ENCODE data around the gene TARP.
"Not testable (repeated sequence)": the region's sequence is repeated elsewhere in the genome, so short reads cannot be mapped to it uniquely, and the experiment has no call there.

TARP gene

DNA sequence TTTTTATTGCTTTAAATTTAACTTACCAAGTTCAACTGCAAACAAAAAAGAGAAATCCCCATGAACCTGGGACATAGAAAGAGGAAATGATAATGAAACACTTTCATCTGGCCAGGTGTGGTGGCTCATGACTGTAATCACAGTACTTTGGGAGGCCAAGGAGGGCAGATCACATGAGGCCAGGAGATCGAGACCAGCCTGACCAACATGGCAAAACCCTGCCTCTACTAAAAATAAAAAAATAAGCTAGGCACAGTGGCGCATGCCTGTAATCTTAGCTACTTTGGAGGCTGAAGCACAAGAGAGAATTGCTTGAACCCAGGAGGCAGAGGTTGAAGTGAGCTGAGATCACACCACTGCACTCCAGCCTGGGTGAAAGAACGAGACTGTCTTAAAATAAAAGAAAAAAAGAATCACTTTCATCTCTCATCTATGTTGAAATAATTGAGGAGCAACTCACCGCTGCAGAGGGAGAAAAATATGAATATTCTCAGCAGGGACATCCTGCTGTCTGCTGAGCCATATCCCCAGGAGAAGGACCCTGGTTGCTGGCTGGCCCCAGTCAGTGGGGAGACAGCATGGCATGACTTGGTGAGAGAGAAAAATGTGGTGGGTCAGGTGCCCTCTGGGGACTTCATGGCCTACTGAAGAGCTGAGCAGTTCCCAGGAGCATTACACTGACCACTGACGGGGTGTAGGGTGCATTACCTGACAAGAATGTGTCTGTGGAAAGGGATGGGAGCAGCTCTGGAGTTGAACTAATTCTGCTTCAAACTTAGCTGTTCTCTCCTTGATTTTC is 22.8 kb upstream of the TARP start:
- no peak for DNase-seq

DNA sequence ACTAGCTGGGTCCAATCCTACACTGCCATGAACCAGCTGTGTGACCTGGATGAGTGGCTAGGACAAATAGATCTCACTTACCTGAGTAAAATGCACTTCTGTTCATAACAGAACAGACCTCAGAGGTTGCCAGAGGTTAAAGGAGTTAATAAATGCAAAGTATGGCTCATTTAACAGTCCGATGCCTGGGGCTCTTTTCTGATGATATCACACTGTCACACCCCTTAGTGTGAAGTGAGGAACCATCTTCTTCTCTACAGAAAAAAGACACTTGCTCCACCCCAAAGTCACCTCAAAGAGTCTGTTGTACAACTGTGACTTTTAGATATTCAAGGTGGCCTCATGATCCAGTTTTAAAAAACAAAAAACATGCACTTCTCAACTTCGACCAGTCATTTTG is 21.5 kb upstream of the TARP start:
- no peak for DNase-seq

DNA sequence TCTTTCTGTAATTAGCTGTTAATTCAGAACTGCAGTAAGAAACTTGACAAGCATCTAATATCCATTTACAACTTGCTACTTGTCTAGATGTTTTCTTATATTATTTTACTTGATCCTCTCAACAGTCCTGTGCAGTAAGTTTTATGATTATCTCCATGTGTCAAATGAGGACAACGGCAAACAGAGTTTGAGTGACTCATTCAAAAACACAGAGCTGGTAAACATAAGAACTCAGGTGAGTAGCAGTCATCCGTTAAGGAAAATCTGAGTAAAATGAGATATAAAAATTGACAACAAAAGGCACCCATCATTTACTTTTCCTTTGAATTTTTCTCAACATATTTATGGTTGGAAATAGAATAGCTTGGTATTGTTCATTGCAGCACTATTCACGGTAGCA is 19.0 kb upstream of the TARP start:
- no peak for DNase-seq

DNA sequence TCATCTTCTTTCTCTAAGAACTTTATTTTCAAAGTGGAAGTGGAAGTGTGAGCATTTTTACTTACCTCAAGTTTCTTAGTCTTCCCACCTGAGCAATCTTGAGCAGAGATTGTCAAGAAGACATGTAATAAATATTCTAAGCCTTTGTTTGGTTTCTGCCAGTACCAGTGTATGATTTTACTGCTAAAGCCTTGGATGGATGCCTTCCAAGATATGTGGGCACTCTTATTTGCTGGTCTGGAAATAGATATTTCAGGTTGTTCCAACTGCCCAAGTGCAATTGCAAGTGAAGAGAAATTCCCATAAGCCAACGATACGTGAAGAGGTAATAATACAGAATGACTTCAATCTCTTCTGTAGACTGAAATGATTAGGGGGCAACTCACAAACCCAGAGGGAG is 18.2 kb upstream of the TARP start:
- no peak for DNase-seq

DNA sequence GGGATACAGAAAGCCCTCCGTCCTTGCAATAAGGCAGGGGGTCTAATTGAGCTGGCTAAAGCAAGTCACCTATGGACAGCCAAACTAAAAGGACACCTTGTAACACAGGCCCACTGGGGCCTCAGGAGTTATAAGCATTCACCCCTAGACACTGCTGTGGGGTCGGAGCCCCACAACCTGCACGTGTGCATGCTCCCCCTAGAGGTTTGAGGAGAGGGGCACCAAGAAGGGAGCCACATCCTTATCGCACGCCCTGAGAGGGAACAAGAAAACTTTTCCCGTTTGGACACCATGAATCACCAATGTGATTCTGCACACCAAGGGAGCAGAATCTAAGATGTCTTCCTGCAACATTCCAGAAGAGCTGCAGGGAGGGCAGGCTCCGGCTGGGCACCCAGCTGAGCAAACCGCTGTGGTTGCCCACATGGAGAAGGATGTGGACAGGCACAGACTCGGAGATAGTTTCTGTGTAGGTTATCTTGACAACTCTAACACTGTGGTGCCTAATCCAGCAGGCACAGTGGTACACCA is 17.7 kb upstream of the TARP start:
- no peak for DNase-seq

DNA sequence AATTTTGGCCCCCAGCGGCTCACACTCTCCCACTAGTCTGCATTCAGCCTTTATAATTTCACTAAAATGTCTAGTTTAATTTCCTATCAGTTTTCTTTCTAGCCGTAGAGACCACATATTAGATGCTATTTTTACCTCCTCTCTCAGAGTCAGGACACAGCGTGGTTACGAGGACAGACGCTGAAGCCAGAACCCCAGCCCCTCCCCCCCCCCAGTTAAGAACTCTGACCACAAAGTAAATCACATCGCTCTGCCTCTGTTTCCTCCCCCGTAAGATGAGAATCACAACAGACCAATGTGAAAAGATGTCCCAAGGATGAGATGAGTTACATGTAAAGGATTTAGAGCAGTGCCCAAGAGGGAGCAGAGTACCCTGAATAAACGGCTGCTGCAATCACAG is 11.1 kb upstream of the TARP start:
- no peak for DNase-seq

- DNase-seq: no peak
These were observed 10.4 kb upstream of the TARP start for GRCh38 chr7:38283809-38284208.

DNA sequence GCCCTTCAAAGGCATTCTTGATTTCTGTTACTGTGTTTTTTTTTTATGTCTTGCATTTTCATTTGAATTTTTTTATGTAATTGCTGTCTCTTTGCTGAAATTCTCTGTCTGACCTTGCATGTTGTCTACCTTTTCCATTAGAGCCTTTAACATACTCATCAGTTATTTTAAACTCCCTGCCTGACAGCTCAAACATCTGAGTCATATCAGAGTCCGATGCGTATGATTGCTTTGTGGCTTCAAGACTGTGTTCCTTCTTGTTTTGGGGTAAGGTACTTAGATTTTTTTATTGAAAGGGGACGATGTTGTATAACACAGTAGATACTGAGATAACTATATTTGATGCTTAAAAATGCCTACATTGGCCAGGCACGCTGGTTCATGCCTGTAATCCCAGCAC is 9.7 kb upstream of the TARP start:
- no peak for DNase-seq

DNA sequence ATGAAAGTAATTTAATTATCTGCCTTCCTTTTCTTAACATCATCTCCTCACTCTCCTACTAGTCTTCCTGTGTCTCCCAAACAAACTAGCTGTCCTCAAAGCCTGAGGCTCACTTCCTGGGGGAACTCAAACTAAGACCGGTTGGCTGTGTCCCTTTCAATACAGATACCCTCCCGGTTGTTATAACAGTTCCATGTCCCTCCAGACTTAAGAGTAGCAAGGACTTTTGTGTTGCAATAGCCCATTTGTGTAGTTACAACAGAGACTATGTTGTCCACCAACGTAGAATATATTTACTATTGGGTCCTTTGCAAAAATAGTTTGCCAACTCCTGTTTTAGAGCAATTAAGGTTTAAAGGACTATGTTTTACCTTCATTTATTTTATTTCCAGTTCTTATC is 8.6 kb upstream of the TARP start:
- no peak for DNase-seq

DNA sequence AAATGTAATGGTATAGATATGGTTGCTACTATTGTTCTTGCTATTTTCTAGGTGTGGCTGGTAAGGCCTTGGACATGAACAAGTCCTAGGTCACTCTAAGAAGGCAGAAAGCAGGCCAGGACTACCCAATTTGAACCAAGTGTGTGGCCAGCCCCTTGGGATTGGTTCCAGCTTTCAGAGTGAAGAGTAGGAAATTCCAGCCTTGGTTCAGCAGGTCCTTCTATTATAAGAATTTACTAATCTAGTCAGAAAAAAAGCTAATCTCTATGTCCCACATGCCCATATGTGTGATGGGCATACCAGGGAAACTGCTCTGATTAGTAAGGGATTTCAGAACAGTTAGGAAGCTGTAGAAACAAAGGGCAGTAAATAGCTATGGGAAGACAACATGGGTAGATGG is 7.8 kb upstream of the TARP start:
- no peak for DNase-seq

DNA sequence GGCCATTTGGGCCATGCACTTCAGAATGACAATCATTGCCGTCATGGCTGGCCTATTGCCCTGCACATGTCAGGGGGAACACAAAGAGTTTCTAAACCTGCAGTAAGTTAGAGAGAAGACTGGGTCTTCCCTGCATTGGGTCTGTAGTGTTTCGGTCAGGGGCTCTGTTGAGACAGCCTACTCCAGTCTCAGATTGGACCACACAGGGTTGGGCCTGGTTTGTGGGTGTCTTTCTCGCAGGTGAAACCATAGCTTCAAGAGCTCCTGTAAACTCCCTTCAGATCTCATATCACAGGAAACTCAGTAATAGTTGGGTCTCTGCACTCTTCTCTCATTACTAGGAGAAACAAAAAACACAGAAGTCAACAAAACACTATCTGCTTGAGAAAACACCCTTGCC is 7.3 kb upstream of the TARP start:
- no peak for DNase-seq

DNA sequence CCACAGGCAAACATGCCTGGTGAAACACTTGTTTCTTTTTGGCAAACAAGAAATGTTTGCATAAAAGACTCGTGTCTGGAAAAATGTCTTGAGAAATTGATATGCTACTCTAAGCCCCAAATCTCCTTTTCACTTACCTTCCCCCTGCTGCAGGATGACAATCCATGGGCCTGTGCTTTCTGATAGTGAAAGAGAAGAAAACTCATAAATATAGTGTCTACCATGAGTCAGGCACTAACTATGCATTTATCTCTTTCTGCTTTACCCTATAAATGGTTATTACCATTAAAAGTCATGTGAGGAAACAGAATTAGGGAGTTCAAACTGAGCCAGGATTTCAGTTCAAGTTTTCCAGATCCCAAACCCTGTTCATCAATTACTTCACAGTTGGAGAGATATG is 6.6 kb upstream of the TARP start:
- no peak for DNase-seq

DNA sequence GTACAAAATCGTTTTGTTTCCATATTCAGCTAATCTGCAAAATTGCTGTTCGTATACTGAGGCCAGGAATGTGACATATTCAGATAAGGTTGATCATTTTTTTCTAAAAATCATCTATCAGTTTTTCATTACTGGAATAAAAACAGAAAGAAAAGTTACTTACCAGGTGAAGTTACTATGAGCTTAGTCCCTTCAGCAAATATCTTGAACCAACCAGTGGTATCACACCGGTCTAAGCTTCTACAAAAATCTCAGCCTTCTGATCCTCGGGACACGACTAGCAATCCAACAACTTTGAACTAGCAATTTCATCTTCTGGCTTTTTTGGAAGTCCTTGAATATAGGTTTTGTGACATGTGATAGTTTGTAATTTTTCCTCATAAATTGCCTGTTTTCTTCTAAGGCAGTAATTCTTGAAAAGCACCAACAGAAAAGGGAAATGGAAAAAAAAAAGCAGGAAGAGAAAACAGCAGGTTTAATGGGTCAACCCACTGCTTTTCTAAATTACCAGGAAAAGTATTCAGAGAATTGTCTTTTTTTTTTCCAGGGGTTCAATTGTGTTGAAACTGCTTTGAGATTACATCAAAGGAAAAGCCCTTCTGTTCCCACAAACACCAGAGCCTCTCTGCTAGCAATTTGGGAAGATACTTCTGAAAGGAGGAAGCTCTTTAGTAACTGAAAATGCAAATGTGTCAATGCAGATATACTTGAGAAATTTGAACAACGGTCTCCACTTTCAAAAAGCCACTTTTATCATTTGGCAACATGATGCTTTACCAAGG is 2.9 kb upstream of the TARP start:
- no peak for DNase-seq

DNA sequence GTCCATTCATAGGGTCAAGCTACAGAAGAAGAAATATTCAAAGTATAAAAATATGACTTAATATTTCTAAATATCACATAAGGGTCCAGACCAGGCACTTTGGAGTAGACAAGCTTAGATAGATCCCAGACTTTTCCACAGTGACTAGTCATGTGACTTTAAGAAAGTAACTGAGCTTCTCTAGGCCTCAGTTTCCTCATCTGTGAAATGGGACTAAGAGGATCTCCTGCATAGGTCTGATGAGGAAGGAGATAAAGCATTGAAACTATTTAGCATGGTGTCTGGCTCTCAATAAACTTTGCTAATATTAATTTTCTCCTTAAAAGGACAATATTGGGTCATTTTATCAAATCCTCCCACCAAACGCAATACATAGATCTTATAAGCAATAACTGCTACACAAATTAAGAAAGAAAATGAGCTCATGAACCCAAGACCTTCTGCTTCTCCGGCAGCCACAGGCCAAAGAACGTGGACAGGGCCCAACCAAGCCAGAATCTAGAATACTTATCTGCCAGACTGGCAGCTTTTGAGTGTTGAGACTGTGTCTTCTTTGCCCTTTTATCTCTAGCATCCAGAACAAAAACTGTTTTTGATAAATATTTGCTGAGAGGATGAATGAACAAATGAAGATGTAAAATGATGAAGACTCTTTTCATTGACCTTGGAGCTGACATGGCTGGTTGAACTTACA is 1.6 kb upstream of the TARP start:
- no peak for DNase-seq

DNA sequence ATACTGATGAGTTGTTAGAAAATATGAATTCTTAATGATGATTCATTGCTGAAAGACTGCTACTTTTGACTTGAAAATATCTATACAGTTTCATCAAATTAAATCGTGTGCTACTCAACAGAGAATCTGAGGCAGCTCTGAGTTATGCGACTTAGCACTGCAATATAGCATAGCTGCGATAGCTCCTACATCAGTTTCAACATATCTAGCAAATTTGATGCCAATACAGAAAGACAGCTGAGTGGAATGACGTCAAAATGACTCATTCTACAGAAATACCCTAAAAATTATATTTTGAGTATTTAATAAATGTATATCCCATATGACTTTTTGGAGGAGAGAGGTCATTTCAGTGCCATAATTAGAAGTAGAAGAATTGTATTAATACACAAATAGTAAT is 1.1 kb upstream of the TARP start:
- DNase-seq: no peak

DNA sequence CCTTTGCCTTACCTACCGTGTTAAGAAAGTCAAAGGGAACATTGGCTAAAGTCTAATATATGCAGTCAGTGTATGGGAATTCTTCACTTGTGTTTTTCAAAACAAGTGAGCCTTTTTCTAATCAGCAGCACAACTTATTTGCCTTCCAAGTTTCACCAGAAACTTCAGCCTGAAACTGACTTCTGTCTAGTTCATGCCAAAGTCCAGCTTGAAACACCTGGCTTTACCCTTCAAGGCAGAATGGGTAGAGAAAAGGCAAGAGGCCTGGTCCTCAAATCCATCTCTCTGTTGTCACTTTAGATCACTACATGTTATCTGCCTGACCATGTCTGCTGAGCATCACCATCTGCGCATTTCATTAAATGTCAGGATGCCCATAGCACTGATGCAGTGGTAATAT is 3.0 kb downstream of the TARP start:
- DNase-seq: not testable (repeated sequence)

GRCh38 chr7:38269704-38270346 is 3.6 kb downstream of the TARP start:
- DNase-seq: not testable (repeated sequence)

DNA sequence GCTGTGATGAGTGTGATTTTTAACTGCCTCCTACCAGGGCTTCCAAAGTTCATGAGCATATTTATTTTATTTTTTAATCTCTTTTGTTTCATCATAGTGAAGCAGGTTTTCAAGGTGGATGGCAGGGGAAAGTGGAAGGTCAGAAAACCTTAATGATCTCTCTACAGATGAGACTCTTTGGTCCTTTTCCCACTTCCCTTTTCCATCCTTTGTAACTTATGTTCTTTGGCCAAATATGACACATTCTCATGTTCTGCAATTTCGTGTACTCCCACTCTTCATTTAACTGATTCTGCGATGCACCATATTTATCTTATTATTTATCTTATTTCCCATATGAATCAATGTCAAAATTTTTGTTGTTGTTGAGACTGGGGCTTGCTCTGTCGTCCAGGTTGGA is 7.5 kb downstream of the TARP start:
- not testable (repeated sequence) for DNase-seq

GRCh38 chr7:38264602-38265001 is 8.8 kb downstream of the TARP start:
- not testable (repeated sequence) for DNase-seq

GRCh38 chr7:38263274-38263673 is 10.2 kb downstream of the TARP start:
- DNase-seq: not testable (repeated sequence)

DNA sequence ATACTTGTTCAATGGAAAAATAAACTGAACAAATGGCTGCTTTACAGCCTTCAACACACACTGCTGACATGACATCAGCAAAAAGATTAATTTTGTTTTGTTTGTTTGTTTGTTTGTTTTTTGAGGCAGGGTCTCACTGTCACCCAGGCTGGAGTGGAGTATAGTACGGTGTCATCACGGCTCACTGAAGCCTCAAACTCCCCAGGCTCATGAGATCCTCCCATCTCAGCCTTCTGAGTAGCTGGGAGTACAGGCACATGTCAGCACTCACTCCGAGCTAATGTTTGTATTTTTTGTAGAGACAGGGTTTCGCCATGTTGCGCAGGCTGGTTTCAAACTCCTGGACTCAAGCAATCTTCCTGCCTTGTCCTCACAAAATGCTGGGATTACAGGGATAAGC is 10.9 kb downstream of the TARP start:
- no peak for DNase-seq

DNA sequence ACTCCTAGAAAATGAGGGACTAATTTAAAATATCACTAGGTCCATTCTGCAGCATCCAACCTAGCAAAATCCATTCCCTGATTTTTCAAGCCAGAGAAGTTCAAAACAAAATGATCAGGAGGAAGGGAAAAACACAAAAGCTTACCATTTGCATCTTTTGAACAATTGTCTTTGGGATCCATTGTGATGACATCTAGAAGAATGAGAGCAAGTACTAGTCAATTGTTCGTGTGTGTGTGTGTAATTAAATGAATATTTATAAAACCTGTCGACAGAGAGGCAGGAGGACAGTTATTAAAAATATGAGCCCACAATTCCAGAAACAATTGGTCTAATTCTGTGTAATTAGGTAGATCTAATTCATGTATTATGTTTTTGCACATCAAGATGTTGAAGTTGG is 11.4 kb downstream of the TARP start:
- not testable (repeated sequence) for DNase-seq

DNA sequence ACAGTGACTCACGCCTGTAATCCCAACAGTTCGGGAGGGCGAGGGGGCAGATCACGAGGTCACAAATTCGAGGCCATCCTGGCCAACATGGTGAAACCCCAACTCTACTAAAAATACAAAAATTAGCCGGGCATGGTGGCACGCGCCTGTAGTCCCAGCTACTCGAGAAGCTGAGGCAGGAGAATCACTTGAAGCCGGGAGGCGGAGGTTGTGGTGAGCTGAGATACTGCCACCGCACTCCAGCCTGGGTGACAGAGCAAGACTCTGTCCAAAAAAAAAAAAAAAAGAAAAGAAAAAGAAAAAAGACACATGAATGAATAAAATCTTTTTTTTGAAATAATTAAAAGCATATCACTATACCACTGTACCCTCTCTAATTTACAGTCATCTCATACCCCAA is 11.8 kb downstream of the TARP start:
- DNase-seq: not testable (repeated sequence)
